ENCODE results near the gene KRTAP10-2.

KRTAP10-2 gene

GRCh38 chr21:44513389-44514217, 37.7 kb downstream of the KRTAP10-2 start:
- H3K36me3 ChIP-seq (ENCODE audit: insufficient read depth, low read length): no peaks in the 10 kb centered on the region
- H4K20me1 ChIP-seq (ENCODE audit: insufficient read depth, low read length): 0 out of 2 replicates have a peak, but pooled peaks cover 9% of the 10 kb centered on the region
- TF ChIP-seq EZH2 (IDR thresholded peaks at IDR 0.05; ENCODE audit: borderline replicate concordance, low read depth, low read length, severe bottlenecking): no peak
- no peak for TF ChIP-seq CTCF (IDR thresholded peaks at IDR 0.05; ENCODE audit: borderline replicate concordance, extremely low read depth, low read length, poor library complexity, severe bottlenecking)
- H3K27ac ChIP-seq (ENCODE audit: low read length): no peak overlapping the region
- H3K4me1 ChIP-seq (ENCODE audit: insufficient read depth, low read length): peaks cover 4% of the 10 kb centered on the region
- ATAC-seq (ENCODE audit: insufficient read depth, low read depth): no peak
- H3K9ac ChIP-seq (ENCODE audit: low read depth, low read length): no peak overlapping the region
- no peak overlapping the region for H3K4me2 ChIP-seq (ENCODE audit: insufficient read depth, low read length)
- no peaks in the 10 kb centered on the region for H3K79me2 ChIP-seq (ENCODE audit: insufficient read depth, low read length)
- H3K27me3 ChIP-seq (ENCODE audit: insufficient read depth, low read length, poor library complexity): no peaks in the 10 kb centered on the region
- no peaks in the 10 kb centered on the region for H3K9me3 ChIP-seq (ENCODE audit: insufficient read depth, low read length, severe bottlenecking)
- no peak for DNase-seq
- H2AFZ ChIP-seq (ENCODE audit: low read depth, low read length): no peak overlapping the region
- H3K4me3 ChIP-seq (ENCODE audit: low read depth in 1 of 2, low read length in 2 of 2): no peak overlapping the region

GRCh38 chr21:44512496-44513388, 38.6 kb downstream of the KRTAP10-2 start:
- Histone ChIP-seq H3K4me2 (ENCODE audit: insufficient read depth, low read length) (no peak overlapping the region), H3K36me3 (ENCODE audit: insufficient read depth, low read length) (no peaks in the 10 kb centered on the region), H2AFZ (ENCODE audit: low read depth, low read length) (no peak overlapping the region), H3K27ac (ENCODE audit: low read length) (no peak overlapping the region), H4K20me1 (ENCODE audit: insufficient read depth, low read length) (0 out of 2 replicates have a peak, but pooled peaks cover 9% of the 10 kb centered on the region), H3K9me3 (ENCODE audit: insufficient read depth, low read length, severe bottlenecking) (no peaks in the 10 kb centered on the region), H3K9ac (ENCODE audit: low read depth, low read length) (no peak overlapping the region), H3K4me3 (ENCODE audit: low read depth in 1 of 2, low read length in 2 of 2) (no peak overlapping the region), H3K79me2 (ENCODE audit: insufficient read depth, low read length) (no peaks in the 10 kb centered on the region), H3K4me1 (ENCODE audit: insufficient read depth, low read length) (peaks cover 4% of the 10 kb centered on the region), H3K27me3 (ENCODE audit: insufficient read depth, low read length, poor library complexity) (no peaks in the 10 kb centered on the region)
- DNase-seq: no peak
- no peak for ATAC-seq (ENCODE audit: insufficient read depth, low read depth)
- TF ChIP-seq EZH2 (IDR thresholded peaks at IDR 0.05; ENCODE audit: borderline replicate concordance, low read depth, low read length, severe bottlenecking) (no peak), CTCF (IDR thresholded peaks at IDR 0.05; ENCODE audit: borderline replicate concordance, extremely low read depth, low read length, poor library complexity, severe bottlenecking) (no peak)

GRCh38 chr21:44511938-44512275, 39.4 kb downstream of the KRTAP10-2 start:
- no peaks in the 10 kb centered on the region for H3K27me3 ChIP-seq (ENCODE audit: insufficient read depth, low read length, poor library complexity)
- ATAC-seq (ENCODE audit: insufficient read depth, low read depth): no peak
- H2AFZ ChIP-seq (ENCODE audit: low read depth, low read length): no peak overlapping the region
- TF ChIP-seq CTCF (IDR thresholded peaks at IDR 0.05; ENCODE audit: borderline replicate concordance, extremely low read depth, low read length, poor library complexity, severe bottlenecking): no peak
- H4K20me1 ChIP-seq (ENCODE audit: insufficient read depth, low read length): 0 out of 2 replicates have a peak, but pooled peaks cover 9% of the 10 kb centered on the region
- no peak overlapping the region for H3K9ac ChIP-seq (ENCODE audit: low read depth, low read length)
- H3K36me3 ChIP-seq (ENCODE audit: insufficient read depth, low read length): no peaks in the 10 kb centered on the region
- no peak overlapping the region for H3K4me3 ChIP-seq (ENCODE audit: low read depth in 1 of 2, low read length in 2 of 2)
- no peaks in the 10 kb centered on the region for H3K9me3 ChIP-seq (ENCODE audit: insufficient read depth, low read length, severe bottlenecking)
- no peak overlapping the region for H3K27ac ChIP-seq (ENCODE audit: low read length)
- no peak overlapping the region for H3K4me2 ChIP-seq (ENCODE audit: insufficient read depth, low read length)
- no peaks in the 10 kb centered on the region for H3K79me2 ChIP-seq (ENCODE audit: insufficient read depth, low read length)
- H3K4me1 ChIP-seq (ENCODE audit: insufficient read depth, low read length): peaks cover 4% of the 10 kb centered on the region
- no peak for DNase-seq
